ENCODE measurements around the gene SMIM26. TPM values are rescaled to one million over a fixed set of nuclear protein-coding genes. Genes with fewer than 3 reads are reported as not detected.

The SMIM26 gene
- total and polyA plus RNA-seq, 12 donors: 88.6 to 337 (median 156) TPM

GRCh38 chr20:18585134-18585533 lies 17.9 kb downstream of the SMIM26 start:
- Histone ChIP-seq H3K36me3 (replicated peaks in 1 of 2) (no peaks in the 10 kb centered on the region), H3K9me3 (replicated peaks in 1 of 3) (no peaks in the 10 kb centered on the region), H3K27ac (no peak overlapping the region), H3K4me1 (replicated peaks in 1 of 2) (peaks cover 0 to 6% of the 10 kb centered on the region in 2 donors), H3K4me3 (no peak overlapping the region), H3K27me3 (no peaks in the 10 kb centered on the region)
- intact Hi-C loops (cut with DNase I): no loop called here
- DNase-seq: no peak
- TF ChIP-seq POLR2A (IDR thresholded peaks at IDR 0.05) (no peak), CTCF (IDR thresholded peaks at IDR 0.05) (no peak)
- WGBS, 4 donors: 77 to 92% (median 90%) methylated on average over 2 of the region's 2 CpGs

GRCh38 chr20:18587665-18588573 lies 20.7 kb downstream of the SMIM26 start, which contains the start of gene DTD1:
Gene DTD1 (plus strand): TSS chr20:18588054. CDS start chr20:18588073, 19 bp downstream.
- H3K27me3 ChIP-seq: no peaks in the 10 kb centered on the region
- H3K4me1 ChIP-seq (replicated peaks in 1 of 2): peaks cover 0 to 6% of the 10 kb centered on the region in 2 donors
- H3K36me3 ChIP-seq (replicated peaks in 1 of 2): no peaks in the 10 kb centered on the region
- H3K9me3 ChIP-seq (replicated peaks in 1 of 3): no peaks in the 10 kb centered on the region
- H3K4me3 ChIP-seq: peak within 1 kb of the TSS; percentile 45 to 96 (median 68)
- DNase-seq: peak; percentile 94 to 97 (median 95)
- intact Hi-C loops (cut with DNase I): no loop called here
- WGBS, 4 donors: 0 to 1% (median 0%) methylated on average over 25 to 88 of the region's 88 CpGs
- H3K27ac ChIP-seq: peak within 1 kb of the TSS in 4 of 5 donors; percentile 55 to 86 (median 72)
- TF ChIP-seq POLR2A (IDR thresholded peaks at IDR 0.05) (peak; percentile 22 to 41), CTCF (IDR thresholded peaks at IDR 0.05) (peak; percentile 26 to 81 (median 58))

DNA sequence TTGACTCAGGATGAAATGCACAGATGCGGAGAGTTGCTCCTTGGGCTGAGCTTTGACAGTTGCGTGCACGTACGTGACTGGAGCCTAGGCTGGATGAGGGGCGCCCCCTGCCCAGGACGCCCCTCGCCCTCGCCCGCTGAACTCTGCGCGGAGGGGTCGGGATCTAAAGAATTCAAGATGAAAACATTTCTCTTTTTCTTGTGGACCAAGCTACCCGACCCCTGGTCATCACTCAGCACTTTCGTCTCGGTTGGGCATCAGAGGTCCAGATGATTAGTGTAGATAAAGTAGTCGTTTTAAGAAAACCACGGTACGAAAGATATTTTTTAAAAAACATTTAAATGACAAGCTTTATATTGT lies 21.3 kb downstream of the SMIM26 start:
- Histone ChIP-seq H3K27me3 (no peaks in the 10 kb centered on the region), H3K27ac (peak overlapping the region in 3 of 5 donors; percentile 72 to 86 (median 73)), H3K36me3 (replicated peaks in 1 of 2) (no peaks in the 10 kb centered on the region), H3K4me1 (replicated peaks in 1 of 2) (peaks cover 0 to 6% of the 10 kb centered on the region in 2 donors), H3K4me3 (peak overlapping the region in 3 of 4 donors; percentile 45 to 96 (median 55)), H3K9me3 (replicated peaks in 1 of 3) (no peaks in the 10 kb centered on the region)
- no peak for DNase-seq
- intact Hi-C loops (cut with DNase I): no loop called here
- TF ChIP-seq POLR2A (IDR thresholded peaks at IDR 0.05) (no peak), CTCF (IDR thresholded peaks at IDR 0.05) (no peak)
- WGBS, 4 donors: 3 to 10% (median 6%) methylated on average over 18 of the region's 18 CpGs

- WGBS, 4 donors: 84 to 93% (median 91%) methylated on average over 8 of the region's 8 CpGs
Measured at GRCh38 chr20:18589941-18590674, 22.9 kb downstream of the SMIM26 start.

More at GRCh38 chr20:18589941-18590674, 22.9 kb downstream of the SMIM26 start:
- Histone ChIP-seq H3K27ac (no peak overlapping the region), H3K4me1 (replicated peaks in 1 of 2) (peaks cover 0 to 6% of the 10 kb centered on the region in 2 donors), H3K9me3 (replicated peaks in 1 of 3) (no peaks in the 10 kb centered on the region), H3K36me3 (replicated peaks in 1 of 2) (no peaks in the 10 kb centered on the region), H3K27me3 (no peaks in the 10 kb centered on the region), H3K4me3 (no peak overlapping the region)
- intact Hi-C loops (cut with DNase I): no loop called here
- DNase-seq: no peak
- TF ChIP-seq POLR2A (IDR thresholded peaks at IDR 0.05) (no peak), CTCF (IDR thresholded peaks at IDR 0.05) (no peak)

All from adrenal gland (tissue), 12 donors.